Medulla oblongata (tissue), 1 donor: ENCODE data around the gene SPEF2.
"Not testable (repeated sequence)": the region's sequence is repeated elsewhere in the genome, so short reads cannot be mapped to it uniquely, and the experiment has no call there.

Experiments used
- DNase-seq: peaks from one replicate; pipeline ENCODE4 v3.0.0-alpha.2; 2015; ENCODE audit errors: extremely low spot score

SPEF2 gene

GRCh38 chr5:35659556-35659955 lies 41.9 kb downstream of the SPEF2 start:
- DNase-seq: no peak

GRCh38 chr5:35660451-35660850 lies 42.8 kb downstream of the SPEF2 start:
- no peak for DNase-seq

- no peak for DNase-seq
Measured at GRCh38 chr5:35664584-35664983, 46.9 kb downstream of the SPEF2 start.

GRCh38 chr5:35665096-35665495 lies 47.4 kb downstream of the SPEF2 start:
- peak; percentile 15 for DNase-seq

DNA sequence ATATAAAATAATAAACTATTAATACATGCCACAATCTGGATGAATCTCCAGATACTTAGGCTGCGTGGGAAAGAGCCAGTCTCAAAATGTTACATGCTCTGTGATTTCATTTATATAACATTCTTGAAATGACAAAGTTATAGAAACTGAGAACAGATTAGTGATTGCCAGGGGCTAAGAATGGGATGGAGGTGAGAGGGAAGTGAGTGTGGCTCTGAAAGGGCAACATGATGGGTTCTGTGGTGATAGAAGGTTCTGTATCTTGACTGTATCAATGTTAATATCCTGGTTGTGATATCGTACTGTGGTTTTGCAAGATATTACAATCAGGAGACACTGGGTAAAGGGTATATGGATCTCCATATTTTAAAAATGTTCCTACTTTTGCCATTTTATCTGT lies 50.7 kb downstream of the SPEF2 start:
- no peak for DNase-seq

DNA sequence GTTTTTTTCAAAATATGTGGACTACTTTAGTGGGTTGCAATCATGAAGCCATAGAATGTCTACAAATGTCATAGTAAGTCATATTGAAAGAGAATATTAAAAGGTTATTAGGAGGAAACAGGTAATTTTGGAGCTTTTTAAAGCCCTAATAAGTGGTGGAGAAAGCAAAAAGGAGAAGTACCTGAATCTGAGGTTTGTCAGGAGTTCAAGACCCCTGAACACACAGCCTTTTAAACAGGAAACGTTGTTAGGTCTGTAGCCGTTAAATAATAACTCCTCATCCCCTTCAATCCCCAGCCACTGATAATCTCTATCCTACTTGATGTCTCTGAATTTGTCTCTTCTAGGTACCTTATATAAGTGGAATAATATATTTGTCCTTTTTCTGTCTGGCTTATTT lies 51.1 kb downstream of the SPEF2 start:
- no peak for DNase-seq

DNA sequence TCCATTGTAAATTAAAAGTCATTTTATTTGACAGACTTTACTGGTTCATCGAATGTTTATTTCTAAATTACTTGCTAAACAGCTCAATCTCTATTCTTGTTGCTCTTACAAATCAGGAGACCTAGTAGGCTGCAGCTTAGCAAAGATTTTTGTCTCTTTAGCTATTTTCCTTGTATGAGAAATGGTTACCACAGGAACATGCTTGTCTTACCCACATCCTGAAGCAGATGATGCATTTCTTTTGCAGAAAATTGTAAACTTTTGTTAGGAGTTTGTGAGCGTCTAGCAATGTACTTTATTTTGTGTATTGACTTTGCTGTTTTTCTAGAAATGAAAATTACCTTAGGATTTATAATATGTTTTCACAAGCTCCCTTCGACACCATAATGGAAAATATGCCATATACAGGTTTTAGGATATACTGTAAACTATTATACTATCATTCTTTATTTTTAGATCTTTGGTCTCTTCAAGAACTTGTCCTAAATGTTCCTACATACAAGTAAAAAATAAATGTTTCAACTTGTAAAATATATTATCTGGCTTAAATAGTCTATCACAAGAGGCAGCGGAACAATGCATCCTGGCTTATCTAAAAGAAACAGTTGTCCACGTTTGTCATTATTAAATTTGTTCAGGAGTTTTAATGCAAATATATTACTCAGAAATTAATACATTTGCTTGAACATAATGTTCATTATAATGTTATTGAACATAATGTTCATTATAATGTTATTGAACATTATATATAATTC lies 54.1 kb downstream of the SPEF2 start:
- DNase-seq: no peak

GRCh38 chr5:35672296-35672655 lies 54.6 kb downstream of the SPEF2 start:
- not testable (repeated sequence) for DNase-seq

DNA sequence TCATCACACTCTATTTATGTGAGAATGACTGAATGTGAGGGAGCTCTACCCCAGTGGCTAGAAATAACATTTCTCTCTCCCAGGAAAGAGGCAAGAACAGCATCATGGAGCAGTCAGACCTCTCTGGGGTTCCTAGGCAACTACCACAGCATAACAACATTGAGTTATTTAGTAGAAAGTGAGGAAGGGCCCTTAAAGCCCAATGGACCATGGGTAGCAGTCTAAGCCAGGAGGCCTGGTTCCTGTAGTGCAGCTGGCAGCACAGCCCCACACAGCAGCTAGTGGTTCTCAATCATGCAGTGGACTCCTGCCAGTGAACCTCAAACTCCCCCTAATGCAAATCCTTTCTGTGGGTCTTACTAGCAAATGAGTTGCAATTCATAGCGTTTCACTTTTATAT lies 55.3 kb downstream of the SPEF2 start:
- DNase-seq: no peak

GRCh38 chr5:35674049-35674448 lies 56.4 kb downstream of the SPEF2 start:
- no peak for DNase-seq

- DNase-seq: no peak
Measured at GRCh38 chr5:35675392-35675791, 57.7 kb downstream of the SPEF2 start.

DNA sequence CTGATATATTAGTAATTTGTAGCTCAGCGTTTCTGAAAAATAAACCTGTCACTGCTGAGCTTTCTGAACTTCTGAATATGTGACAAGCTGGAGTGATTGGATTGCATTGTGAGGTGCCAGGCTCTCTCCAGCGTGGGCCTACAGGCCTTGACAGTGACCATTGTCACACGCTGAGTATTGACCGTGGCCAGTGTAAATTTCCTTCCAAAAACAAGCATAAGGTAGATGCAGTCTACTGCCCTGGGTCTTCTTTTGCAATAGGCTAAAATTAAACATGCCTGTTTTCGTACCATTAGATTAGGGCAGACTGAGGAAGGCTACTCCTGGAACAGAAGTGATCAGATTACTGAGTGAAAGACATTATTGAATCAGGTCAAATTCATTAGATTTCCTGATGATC lies 60.2 kb downstream of the SPEF2 start:
- DNase-seq: no peak

DNA sequence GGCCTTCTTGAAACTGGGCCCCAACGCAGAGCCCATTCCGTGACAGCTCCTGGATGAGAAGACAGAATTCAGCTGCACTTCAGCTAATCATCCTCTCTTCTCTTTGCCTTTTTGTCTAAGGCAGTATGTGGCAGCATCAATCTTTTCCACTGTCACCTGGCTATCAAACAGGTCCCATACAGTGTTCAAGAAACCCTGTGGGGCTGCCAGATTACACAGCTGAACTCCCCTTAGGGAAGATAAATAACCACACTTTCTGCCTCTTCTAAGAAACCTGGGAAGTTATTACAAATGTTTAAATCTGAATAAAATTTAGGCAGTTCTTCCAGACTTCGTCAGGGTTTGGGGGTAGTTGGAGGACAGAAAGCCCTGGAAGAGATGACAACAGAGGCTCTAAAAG lies 61.0 kb downstream of the SPEF2 start:
- no peak for DNase-seq

GRCh38 chr5:35679357-35679756 lies 61.7 kb downstream of the SPEF2 start:
- no peak for DNase-seq

DNA sequence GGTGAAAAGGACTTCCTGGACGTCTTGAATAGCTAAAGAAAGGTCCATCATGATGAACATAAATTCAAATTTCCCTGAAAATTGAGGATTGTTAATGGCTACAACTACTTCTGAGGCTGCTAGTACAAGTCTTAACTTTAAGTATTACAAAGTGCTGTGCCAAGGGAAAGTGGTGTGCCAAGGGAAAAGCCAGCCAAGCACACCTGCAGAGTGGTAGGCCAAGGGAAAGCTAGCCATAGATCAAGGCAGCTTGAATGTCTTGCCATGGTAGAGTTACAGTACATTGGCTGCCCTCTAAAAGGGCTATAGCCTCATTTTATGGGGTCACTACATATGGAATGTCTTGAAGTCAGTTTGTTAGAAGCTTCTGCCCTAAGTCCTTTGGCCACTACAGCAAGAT lies 64.2 kb downstream of the SPEF2 start:
- DNase-seq: no peak

GRCh38 chr5:35683466-35683865 lies 65.8 kb downstream of the SPEF2 start:
- DNase-seq: no peak

DNA sequence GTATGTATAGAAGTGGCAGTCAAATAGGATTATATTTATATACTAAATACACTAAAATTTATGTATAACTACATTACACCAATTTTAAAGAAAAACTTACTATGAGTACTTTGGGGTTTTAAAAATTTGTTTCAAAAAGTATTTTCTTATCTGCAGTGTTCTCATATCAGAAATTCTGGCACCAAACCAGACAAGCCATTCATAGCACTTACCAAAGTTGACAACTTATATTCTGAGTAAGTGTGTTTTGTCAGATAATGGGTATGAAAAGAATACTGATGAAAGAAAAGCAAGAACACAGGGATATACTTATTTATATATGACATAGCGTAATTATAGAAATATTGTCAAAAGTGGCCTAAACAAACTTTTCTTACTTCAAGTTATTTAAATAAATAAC lies 67.5 kb downstream of the SPEF2 start:
- no peak for DNase-seq

GRCh38 chr5:35687961-35688360 lies 70.3 kb downstream of the SPEF2 start:
- DNase-seq: no peak

- DNase-seq: peak; percentile 84
Measured at GRCh38 chr5:35694481-35694880, 76.8 kb downstream of the SPEF2 start.

- no peak for DNase-seq
Measured at GRCh38 chr5:35698047-35698808, 80.6 kb downstream of the SPEF2 start.

DNA sequence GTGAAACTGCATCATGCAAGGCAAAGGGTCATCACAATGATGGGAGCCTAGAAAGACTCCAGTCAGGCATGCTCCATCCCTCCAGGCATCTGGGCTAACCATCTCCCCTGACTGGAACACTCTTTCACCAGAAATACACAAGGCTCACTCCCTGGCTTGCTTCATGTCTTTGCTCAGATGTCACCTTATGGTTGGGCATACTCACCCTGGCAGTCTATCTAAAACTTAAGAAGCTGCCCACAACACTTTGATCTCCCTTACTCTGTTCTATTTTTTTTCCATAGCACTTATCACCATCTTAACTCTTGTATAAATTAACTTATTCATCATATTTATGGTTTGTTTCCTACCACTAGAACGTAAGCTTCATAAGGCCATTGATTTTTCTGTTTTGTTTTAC lies 90.0 kb downstream of the SPEF2 start:
- no peak for DNase-seq

DNA sequence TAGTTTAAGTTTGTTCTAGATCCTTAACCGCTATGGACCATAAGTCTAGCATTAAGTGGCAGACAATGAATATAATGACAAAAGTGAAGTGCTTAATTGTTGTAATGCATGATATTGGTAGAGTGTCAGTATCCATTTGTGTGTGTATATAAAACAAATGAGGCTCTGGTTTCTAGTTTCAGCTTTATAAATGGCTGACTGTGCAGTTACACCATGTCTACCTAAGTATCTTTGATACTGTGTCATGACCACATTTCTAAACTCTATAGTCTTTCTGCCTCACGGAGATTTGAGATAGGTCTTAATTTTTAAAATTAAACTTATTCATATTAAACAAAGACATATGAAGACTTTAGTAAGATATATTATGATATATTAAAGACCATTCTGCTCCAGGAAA lies 92.0 kb downstream of the SPEF2 start:
- DNase-seq: no peak

GRCh38 chr5:35717718-35718117 lies 100.1 kb downstream of the SPEF2 start:
- DNase-seq: no peak

GRCh38 chr5:35735718-35736117 lies 118.1 kb downstream of the SPEF2 start:
- DNase-seq: no peak
